Measurements from ENCODE around the gene CCDC88B. TPM values are rescaled to one million over a fixed set of nuclear protein-coding genes. Genes with fewer than 3 reads are reported as not detected.

Gene CCDC88B
- total and polyA plus RNA-seq, 10 of the 15 experiments (the other 5 are each of a cell fraction or from before 2014, with no cell fraction given) = 0.24 to 66.0 (median 19.2) TPM

- TF ChIP-seq HSF1 (IDR thresholded peaks at IDR 0.05; ENCODE audit: low read depth, low read length) (no peak), BHLHE40 (IDR thresholded peaks at IDR 0.05; ENCODE audit: borderline replicate concordance in 1 of 2, low read depth in 2 of 2, low read length in 1 of 2) (0 out of 4 replicates have a peak, but pooled peaks of 1 of the 2 experiments have one; percentile 29), SREBF2 (IDR thresholded peaks at IDR 0.05; ENCODE audit: low read length) (no peak), ZSCAN29 (IDR thresholded peaks at IDR 0.05) (no peak), SREBF1 (IDR thresholded peaks at IDR 0.05; ENCODE audit: low read length) (no peak), ZBTB4 (CRISPR knock-in tag; IDR thresholded peaks at IDR 0.05) (no peak), BACH1 (IDR thresholded peaks at IDR 0.05; ENCODE audit: borderline replicate concordance) (0 out of 2 replicates have a peak, but pooled peaks have one; percentile 16), SIN3A (IDR thresholded peaks at IDR 0.05; ENCODE audit: low read depth, low read length) (no peak), RELA (IDR thresholded peaks at IDR 0.05; ENCODE audit: borderline replicate concordance, partially characterized antibody) (peak; percentile 46), BCL3 (IDR thresholded peaks at IDR 0.05; ENCODE audit: borderline replicate concordance, insufficient read depth, low read depth, low read length, poor library complexity, severe bottlenecking) (no peak), USF2 (IDR thresholded peaks at IDR 0.05; ENCODE audit: borderline replicate concordance, low read depth, low read length) (no peak), WRNIP1 (IDR thresholded peaks at IDR 0.05; ENCODE audit: borderline replicate concordance, low read depth, low read length) (no peak), SMC3 (IDR thresholded peaks at IDR 0.05; ENCODE audit: borderline replicate concordance, low read length) (peak; percentile 63; the same call in 1 of the 2 replicates), E2F4 (IDR thresholded peaks at IDR 0.05; ENCODE audit: low read depth, low read length) (no peak), ZNF207 (IDR thresholded peaks at IDR 0.05; ENCODE audit: borderline replicate concordance) (0 out of 2 replicates have a peak, but pooled peaks have one; percentile 68), RAD21 (IDR thresholded peaks at IDR 0.05; ENCODE audit: insufficient read depth, low read depth, low read length) (peak; percentile 80), ZBTB33 (IDR thresholded peaks at IDR 0.05) (peak; percentile 22; the same call in 1 of the 2 replicates), TCF3 (IDR thresholded peaks at IDR 0.05; ENCODE audit: borderline replicate concordance, insufficient read depth, low read depth, low read length) (no peak)
These were observed 15.3 kb downstream of the CCDC88B start (continued) for GRCh38 chr11:64355078-64355940.
